Sciatic nerve (tissue), 2 donors: ENCODE results near the gene FAM83F. TPM values are rescaled to one million over a fixed set of nuclear protein-coding genes. Genes with fewer than 3 reads are reported as not detected.
"Not testable (repeated sequence)": the region's sequence is repeated elsewhere in the genome, so short reads cannot be mapped to it uniquely, and the experiment has no call there.

Experiments used
- ATAC-seq: fragments of 200-7000 bp; cut with Tn5 transposase; one replicate; pipeline ENCODE4 v1.9.1; 2020; ENCODE audit warnings: mild to moderate bottlenecking, moderate library complexity
- DNase-seq: peaks from one replicate; pipeline ENCODE4 v3.0.0-alpha.2; 2020; ENCODE audit warnings: low spot score
- intact Hi-C: fragments of 100-400 bp; cut with DNase I; formaldehyde crosslinking; loops from one replicate; pipeline ENCODE4 v1.14.2; 2022
- total RNA-seq: library from RNA; stranded (reverse); fragmentation: NEBNext Ultra II Directional; extraction: Animal tissue kit (Norgen Biotek cat#: 25700); gene quantifications from one replicate; pipeline ENCODE4 v1.2.1, GENCODE V29; 2021
- donor health status: DM: no; HTN: no; CAD: no.
- donor health status: DM: no; HTN: no; CAD: no.

The FAM83F gene
- total RNA-seq, 1 donor from 2014 or later, result 11.4 TPM

DNA sequence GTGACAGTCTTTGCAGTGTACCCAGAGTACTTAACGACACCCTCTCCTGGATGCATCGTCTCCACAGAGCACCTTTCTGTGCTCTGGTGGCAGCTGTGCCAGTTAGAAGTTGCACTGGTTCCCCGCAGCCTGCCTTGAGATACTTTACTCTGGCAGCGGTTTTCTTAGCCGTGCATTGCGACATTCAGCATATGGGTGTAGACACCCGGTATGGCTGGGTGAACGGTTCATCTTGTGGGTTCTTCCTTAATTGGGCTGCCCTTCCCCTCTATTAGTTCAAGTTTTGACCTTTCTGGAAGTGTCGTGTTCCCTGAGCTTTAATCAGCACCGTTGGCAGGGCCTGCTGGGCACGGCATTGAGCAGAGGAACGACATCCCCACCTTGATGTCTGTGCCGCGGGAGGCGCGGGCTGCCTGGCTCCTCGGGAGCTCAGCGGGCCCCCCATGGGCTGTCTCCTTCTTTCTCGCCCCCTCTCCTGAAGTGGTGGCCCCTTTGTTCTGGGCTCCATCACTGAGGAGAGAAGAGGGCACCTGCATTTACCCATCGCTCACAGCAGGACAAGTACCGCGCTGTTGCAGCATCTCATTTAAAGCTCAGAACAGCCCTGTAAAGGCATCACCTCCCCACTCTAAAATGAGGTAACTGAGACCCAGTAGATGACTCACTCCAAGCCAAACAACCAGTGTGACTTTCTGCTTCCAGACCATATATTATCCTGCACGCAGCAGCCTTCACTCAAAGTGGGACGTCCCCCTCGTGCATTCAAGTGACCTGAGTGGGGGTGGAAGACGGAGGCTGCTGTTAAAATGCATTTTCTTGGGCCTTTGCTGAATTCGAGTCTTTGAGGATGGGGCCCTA, 13.3 kb downstream of the FAM83F start:
- DNase-seq (no peak), ATAC-seq (no peak)
- intact Hi-C loops, result no loop called here

DNA sequence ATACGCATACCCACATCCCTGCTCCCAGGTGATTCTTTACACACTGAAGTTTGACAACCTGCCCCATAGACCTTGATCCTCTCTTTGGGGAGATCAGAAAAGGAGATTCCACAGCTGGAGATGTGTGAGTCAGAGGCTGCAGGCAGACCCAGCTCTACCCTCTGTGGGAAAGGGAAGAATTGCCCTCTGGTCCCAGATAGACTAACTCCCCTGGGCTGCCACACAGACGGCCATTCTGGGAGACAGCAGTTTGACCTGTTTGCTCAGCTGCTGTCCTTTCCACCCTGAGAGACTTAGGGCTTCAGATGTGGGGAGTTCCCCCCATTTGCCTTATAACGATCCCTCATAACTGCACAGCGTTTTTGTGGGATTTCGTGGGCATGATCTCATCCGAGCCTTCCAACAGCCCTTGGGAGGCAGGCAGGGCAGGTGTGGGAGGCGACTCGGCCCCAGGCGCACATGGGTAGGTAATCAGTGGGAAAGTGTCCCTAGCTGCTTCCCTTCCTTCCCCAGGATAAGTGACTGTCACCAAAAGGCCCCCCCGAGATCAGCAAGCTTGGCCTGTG, 14.1 kb downstream of the FAM83F start:
- DNase-seq (no peak), ATAC-seq (no peak)
- intact Hi-C loops, result no loop called here

DNA sequence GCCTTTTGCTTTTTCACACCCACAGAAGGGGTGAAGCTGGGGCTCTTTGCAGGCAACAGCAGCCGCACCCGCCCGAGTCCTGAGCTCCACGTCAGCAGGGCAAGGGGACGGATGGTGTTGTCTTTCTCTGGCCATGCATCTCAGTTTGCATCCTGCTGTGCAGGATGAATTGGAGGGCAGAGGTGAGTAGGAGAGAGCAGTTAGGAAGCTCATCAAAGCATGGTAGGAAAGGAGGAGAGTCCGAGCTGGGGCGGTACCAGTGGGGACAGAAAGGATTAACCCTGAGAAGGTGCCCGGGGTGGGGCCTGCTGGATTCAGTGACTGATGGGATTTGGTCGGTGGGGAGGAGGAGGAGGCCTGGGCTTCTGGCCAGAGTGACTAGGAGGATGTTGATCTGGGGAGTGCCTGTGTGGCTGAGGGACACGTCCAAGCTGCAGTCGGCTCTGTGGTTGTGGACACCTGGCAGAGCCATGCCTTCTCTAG, 14.6 kb downstream of the FAM83F start:
- peak; percentile 56 for ATAC-seq
- intact Hi-C loops, result no loop called here
- DNase-seq, result no peak

DNA sequence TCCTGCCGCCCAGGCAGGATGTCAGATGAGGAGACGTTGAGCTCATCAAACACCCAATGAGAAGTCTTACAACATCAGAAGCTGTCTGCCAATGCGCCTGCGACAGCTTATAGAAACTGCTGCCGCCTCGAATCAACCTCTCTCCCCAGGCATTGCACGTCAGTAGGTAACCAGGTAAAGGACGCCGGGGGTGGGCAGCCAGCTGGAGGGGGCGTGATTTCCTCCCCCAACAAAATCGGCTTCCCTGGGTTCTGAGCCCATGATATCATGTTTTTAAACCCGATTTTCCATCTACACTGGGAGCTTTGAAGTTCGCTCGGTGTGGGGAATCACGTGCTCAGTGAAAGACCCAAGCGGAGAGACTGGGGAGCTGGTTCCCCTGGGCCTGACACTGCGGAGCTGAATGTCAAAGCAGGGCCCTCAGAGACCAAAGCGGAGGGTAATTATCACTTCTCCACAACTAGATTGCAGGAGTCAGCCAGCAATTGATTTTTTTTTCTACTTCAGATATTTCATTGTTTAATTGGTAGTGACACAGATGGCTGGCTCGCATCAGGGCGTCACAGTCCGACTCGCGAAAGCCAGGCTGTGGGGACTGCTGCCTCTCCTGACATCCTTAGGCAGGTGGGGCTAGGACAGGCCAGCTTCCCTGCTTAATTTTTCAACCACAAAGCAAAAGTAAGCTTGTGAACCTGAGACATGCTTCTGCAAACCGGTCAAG, 15.4 kb downstream of the FAM83F start:
- DNase-seq, result no peak
- ATAC-seq, result no peak
- intact Hi-C loops, result no loop called here

DNA sequence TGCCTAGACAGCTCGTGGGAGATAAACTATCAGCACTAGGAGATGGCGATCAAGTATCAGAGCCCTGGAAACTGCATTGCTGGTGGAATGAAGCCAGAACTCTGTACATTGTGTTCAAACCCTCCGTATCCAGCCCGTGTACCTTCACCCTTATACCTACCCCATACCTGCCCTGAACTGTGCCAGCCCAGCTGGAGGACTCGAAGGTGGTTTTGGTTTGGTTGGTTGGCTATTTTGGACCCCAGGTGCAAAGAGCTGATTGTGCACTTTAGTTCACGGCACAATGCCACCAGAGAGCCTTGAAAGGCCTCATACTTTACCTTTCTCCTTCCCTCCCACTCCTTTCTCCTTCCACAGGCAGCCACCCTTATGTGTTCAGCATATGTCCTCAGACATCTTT, 16.0 kb downstream of the FAM83F start:
- ATAC-seq, result no peak
- no peak for DNase-seq

DNA sequence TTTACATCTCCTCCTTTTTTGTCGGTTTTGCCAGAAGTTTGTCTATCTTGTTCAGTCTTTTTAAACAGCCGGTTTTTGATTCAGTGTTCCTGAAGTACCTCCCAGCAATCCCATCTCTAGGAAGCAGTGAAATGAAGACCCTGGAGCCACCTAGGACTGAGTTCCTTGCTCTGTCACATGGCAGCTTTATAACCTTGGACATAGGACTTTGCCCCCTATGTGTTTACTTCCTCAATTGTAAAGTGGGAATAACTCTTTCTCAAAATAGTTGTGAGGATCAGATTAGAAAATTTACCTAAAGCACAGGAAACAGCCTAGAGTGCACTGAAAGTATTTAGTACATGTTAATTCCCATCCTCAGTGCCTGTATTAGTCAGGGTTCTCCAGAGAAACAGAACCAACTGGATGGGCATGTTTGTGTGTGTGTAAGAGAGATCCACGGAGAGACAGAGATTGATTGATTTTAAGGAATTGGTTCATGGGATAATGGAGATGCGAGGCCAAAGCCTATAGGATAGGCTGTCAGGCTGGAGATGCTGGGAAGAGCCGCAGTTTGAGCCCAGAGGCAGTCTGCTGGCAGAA, 20.0 kb downstream of the FAM83F start:
- intact Hi-C loops, result no loop called here
- ATAC-seq (no peak), DNase-seq (no peak)

More for the DNA sequence above, 16.0 kb downstream of the FAM83F start:
- intact Hi-C loops, result no loop called here

DNA sequence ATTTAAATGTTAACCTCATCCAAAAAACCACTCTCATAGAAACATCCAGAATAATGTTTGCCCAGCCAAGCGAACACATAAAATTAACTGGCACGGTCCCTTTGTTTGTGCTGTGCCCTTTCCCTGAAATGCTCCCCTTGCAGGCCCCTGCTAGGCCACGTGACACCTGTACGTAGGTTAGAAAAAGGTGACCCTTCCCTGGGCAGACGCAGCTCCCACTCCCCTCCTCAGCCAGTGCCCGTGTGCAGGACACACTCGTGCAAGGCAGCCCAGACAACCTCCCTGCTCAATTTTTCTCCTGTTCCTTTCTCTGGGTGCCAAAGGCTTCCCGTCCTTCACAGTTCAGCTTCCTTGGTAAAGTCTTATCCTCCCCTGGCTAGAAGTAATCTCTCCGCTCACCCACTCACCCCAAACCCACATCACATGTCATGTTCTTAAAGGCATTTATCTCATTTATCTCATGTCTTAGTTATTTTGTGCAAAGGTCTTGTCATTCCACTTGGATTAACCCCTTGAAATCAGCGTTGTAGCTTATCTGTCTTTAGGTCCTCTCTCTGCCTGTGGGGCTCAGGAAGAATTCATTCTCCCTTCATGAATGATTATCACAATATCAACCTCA, 20.7 kb downstream of the FAM83F start:
- ATAC-seq (no peak), DNase-seq (no peak)
- intact Hi-C loops, result no loop called here

DNA sequence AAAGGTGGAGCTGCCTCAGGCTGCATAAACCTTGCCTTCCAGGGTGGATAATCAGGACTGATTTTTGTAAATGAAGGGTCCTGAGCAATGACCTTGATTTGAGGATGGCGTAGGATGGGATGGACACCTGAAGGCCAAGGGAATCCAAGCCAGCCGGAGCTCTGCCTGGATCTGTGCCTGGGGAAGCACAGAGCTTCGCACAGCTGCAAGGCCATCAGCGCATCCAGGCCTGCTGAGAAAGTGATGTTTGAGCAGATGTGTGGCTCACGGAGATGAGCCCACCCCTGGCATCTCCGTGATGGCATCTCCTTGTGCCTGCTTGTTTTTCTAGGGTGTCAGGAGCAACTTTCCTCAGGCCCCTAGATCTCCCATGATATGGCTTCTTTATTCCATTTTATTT, 23.3 kb downstream of the FAM83F start:
- intact Hi-C loops, result no loop called here
- DNase-seq (no peak), ATAC-seq (no peak)

DNA sequence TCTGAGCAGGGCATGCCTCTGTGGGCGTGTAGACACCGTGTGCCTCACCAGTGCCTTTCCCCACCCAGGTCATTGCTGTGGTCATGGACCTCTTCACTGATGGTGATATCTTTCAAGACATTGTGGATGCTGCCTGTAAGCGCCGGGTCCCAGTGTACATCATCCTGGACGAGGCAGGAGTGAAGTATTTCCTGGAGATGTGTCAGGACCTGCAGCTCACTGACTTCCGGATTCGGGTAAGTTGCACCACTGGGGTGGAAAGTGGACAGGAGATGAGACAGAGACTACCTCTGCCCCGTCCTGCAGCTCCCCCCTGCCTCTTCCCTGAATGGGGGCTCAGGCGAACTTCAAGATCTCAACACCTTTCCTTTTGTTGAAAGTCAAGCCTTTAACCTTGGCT, 24.3 kb downstream of the FAM83F start:
- ATAC-seq, result no peak
- no peak for DNase-seq
- intact Hi-C loops, result no loop called here

DNA sequence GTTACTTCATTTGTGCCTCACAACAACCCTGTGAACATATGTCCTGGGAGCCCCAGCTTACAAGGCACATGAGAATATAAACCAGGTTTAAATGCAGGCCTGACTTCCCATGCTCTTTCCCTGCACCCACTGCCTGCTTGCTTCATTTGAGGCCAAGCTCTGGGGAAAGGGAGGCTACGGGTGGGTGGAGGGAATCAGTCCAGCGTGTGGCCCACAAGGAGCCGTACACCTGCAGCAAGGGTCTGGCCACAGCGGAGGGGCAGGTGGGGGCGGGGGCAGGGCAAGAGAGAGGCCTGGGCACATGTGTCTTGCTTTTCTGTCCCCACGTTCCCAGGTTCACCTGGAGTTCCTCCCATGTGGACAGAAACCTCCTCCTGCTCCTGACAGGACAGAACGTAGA, 26.2 kb downstream of the FAM83F start:
- DNase-seq, result no peak
- intact Hi-C loops, result loop anchor here (5.0 to 10.0 kb wide), 2 partner anchors 396 to 484 kb away; no protein-coding TSS in a partner anchor
- ATAC-seq, result no peak

DNA sequence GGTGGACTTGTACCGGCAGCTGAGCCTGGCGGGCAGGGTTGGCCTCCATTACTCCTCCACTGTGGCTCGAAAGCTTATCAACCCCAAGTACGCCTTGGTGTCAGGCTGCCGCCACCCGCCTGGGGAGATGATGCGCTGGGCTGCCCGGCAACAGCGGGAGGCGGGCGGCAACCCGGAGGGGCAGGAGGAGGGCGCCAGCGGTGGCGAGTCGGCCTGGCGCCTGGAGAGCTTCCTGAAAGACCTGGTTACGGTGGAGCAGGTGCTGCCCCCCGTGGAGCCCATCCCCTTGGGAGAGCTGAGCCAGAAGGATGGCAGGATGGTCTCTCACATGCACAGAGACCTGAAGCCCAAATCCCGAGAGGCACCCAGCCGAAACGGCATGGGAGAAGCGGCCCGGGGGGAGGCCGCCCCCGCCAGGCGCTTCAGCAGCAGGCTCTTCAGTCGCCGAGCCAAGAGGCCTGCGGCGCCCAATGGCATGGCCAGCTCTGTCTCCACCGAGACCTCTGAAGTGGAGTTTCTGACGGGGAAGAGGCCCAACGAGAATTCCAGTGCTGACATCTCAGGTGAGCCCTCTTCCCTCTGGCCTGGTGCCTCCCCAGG, 26.7 kb downstream of the FAM83F start:
- intact Hi-C loops, result loop anchor here (5.0 to 10.0 kb wide), 2 partner anchors 397 to 484 kb away; no protein-coding TSS in a partner anchor
- DNase-seq, result no peak
- ATAC-seq, result no peak

DNA sequence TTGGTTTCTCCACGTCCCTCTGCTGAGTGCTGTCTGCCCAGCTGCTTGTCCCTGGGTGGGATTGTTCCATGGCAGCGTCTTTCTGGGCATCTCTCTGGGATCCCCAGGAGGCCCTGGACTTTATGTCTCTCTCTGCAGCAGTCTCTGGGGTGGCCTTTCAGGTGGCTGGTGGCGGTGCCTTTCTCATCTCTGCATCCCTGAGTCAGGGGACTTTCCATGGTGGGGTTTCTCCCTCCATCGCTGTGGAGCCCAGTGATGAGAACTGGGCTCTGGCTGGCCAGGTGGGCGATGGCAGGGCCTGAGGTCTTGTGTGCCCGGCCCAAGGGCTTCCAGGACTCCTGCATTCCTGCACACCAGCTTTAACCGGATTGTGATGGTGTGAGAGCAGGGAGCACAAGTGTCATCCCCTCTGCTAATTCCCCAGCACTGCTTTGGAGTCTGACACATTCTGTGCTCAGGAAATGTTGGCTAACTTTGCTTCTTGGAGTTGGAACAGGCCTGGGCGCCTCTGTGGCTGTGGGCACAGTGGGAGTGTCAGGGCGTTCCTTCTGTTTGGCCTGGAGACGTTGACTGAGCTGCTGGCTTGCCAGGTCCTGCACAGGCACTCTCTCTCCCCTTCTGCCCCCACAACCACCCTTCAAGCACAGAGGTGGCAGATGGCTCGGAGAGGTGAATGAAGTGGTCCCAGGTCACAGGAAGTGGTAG, 27.9 kb downstream of the FAM83F start:
- DNase-seq, result no peak
- ATAC-seq, result peak; percentile 6
- intact Hi-C loops, result loop anchor here (5.0 to 10.0 kb wide), 2 partner anchors 398 to 485 kb away; no protein-coding TSS in a partner anchor

DNA sequence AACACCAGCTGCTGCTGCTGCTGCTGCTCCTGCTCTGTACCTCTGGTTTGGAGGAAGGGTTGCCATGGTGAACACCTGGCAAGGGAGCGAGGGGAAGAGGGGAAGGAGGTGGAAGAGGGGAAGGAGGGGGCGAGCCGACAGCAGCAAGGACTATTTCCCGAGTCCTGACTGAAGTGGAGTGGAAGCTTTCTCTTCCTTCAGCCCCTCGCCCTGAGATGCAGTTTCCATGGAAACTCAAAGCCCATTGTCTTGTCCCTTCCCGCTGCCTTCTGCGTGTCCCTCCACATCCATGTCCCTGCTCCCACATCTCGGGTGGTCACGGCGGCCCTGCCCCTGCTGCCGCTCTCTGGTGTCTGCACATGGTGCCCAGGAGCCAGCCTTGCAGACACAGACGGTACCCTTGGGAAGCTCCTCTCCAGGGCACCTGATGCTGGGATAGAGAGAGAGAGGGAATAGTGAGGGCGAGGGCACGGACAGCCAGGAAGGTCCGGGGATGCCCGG, 28.6 kb downstream of the FAM83F start:
- DNase-seq (no peak), ATAC-seq (no peak)
- intact Hi-C loops, result loop anchor here (5.0 to 10.0 kb wide), 2 partner anchors 399 to 486 kb away; no protein-coding TSS in a partner anchor

DNA sequence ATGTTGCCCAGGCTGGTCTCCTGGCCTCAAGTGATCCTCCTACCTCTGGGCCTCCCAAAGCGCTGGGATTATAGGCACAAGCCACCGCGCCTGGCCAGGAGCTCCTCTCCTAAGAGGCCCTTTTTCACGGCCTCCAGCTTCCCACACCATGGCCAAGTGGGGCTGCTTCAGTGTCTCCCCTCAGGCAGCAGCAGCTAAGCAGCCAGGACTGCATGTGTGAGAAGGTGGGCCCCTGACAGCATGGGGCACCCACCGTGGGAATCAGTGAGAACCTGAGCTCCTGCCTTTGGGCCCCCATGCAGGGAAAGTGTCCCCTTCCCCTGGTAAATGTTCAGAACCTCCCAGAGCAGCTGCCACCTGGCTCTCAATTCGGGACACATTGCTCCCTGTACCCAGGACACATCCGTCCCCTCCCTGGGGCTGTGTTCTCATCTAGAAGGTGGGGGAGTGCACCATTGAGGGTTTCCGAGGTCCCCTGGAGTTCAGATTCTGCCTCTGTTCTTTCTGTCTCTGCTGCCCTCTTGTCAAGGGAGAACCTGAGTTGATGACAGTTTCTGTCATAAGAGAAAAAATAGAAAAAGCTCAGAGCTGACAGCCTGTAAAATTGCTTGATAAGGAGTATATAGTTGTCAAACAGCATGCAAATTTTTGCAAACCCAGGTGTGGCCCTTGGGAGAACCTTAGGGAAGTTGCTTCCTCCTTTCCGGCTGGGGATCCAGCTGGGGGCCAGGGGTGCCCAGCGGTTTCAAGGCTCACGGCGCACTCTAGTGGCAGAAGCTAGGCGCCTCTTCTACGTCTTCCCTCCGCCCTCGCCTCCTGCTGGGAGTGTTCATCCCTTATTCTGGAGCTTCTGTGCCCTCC, 29.7 kb downstream of the FAM83F start:
- intact Hi-C loops, result loop anchor here (5.0 to 10.0 kb wide), 3 partner anchors 400 to 487 kb away; no protein-coding TSS in a partner anchor

DNA sequence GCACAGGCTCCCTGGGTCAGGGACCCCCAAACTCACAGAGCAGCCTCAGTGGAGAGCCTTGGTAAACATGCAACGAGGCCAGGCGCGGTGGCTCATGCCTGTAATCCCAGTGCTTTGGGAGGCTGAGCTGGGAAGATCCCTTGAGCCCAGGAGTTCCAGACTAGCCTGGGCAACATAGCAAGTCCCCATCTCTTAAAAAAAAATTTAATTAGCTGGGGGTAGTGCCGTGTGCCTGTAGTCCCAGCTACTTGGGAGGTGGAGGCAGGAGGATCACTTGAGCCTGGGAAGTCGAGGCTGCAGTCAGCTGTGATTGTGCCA, 30.3 kb downstream of the FAM83F start:
- DNase-seq, ATAC-seq: not testable (repeated sequence)
- intact Hi-C loops, result loop anchor here (5.0 to 10.0 kb wide), 2 partner anchors 400 to 468 kb away; no protein-coding TSS in a partner anchor

More for the DNA sequence above, 29.7 kb downstream of the FAM83F start:
- peak; percentile 85 for DNase-seq
- peak; percentile 86 for ATAC-seq

DNA sequence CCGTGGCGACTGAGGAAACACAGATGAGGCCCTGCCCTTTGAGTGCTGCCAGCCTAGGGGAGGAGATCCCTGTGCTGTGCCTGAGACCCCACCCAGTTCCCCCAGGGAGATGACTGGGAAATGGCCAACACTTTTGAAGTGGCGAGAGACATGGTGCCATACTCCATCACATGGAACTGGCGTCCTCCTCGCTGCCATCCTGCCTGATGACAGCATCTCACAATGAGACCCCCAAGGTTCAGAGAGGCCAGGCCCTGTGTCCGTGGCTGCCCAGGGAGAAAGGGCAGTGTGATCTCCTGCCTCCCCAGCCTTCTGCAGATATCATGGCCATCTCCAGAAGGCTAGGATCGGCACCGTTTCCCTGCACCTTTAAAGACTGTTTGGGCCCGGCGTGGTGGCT, 31.1 kb downstream of the FAM83F start:
- ATAC-seq, result no peak
- intact Hi-C loops, result loop anchor here (5.0 to 10.0 kb wide), 2 partner anchors 401 to 469 kb away; no protein-coding TSS in a partner anchor

More for the DNA sequence above, 31.1 kb downstream of the FAM83F start:
- no peak for DNase-seq
